Spinal cord (tissue), 10 donors: ENCODE measurements around the gene ITPK1. TPM values are rescaled to one million over a fixed set of nuclear protein-coding genes. Genes with fewer than 3 reads are reported as not detected.

Experiments
- DNase-seq, 6 donors: peaks; one replicate each; pipeline versions ENCODE4 v3.0.0 to v3.0.0-alpha.2; 2013 to 2015; ENCODE audit warnings: low spot score in 6 of 6, low read depth in 4 of 6
- H3K27ac ChIP-seq: one replicate; pipeline ENCODE4 v1.5.1; 2013; ENCODE audit warnings: low read depth, low read length, control low read depth
- H3K27me3 ChIP-seq: one replicate; pipeline ENCODE4 v1.6.1; 2013; ENCODE audit warnings: low read length; ENCODE audit not compliant: control insufficient read depth, insufficient read depth
- H3K36me3 ChIP-seq: one replicate; pipeline ENCODE4 v1.6.1; 2013; ENCODE audit warnings: low read length; ENCODE audit not compliant: control insufficient read depth, insufficient read depth
- H3K4me1 ChIP-seq: one replicate; pipeline ENCODE4 v1.6.1; 2013; ENCODE audit warnings: low read length; ENCODE audit not compliant: control insufficient read depth, insufficient read depth
- H3K4me3 ChIP-seq: one replicate; pipeline ENCODE4 v1.5.1; 2013; ENCODE audit warnings: low read depth, low read length, control low read depth
- H3K9me3 ChIP-seq: one replicate; pipeline ENCODE4 v1.6.1; 2013; ENCODE audit warnings: low read length; ENCODE audit not compliant: control insufficient read depth, insufficient read depth
- WGBS: methylation state at CpG from one replicate; pipeline ENCODE4 v1.1.5; 2013; ENCODE audit warnings: missing lambda C conversion rate; ENCODE audit not compliant: insufficient coverage; 5-methylcytosine and 5-hydroxymethylcytosine counted together
- polyA plus RNA-seq, 2 donors: library from polyadenylated mRNA; unstranded; fragments of 120-200 nt; gene quantifications; one replicate each; pipeline ENCODE4 v1.2.1, GENCODE V29; 2013; ENCODE audit not compliant: insufficient read length in 2 of 2
- total RNA-seq, 2 donors: library from RNA; depleted of rRNA in 1 of 2; stranded (reverse); fragments of 120-200 nt in 1 of 2; fragments of >200 nt in 1 of 2; gene quantifications; one replicate each; pipeline versions ENCODE4 v1.2.3 to v1.2.4, GENCODE V29; 2013 to 2014
- donor health status: healthy.

The ITPK1 gene
- total and polyA plus RNA-seq, 4 donors: 33.8 to 147 (median 83.3) TPM

GRCh38 chr14:92914087-92914656 is 201.6 kb downstream of the ITPK1 start:
- 19% methylated on average over 5 of the region's 7 CpGs for WGBS
- peak in 1 of 6 donors; percentile 48 for DNase-seq
- H3K4me1 ChIP-seq: peaks cover 3% of the 10 kb centered on the region
- H3K27ac ChIP-seq: no peak overlapping the region
- H3K27me3 ChIP-seq: no peaks in the 10 kb centered on the region
- H3K36me3 ChIP-seq: no peaks in the 10 kb centered on the region
- no peaks in the 10 kb centered on the region for H3K9me3 ChIP-seq
- no peak overlapping the region for H3K4me3 ChIP-seq

- Histone ChIP-seq H3K9me3 (no peaks in the 10 kb centered on the region), H3K4me3 (no peak overlapping the region), H3K27me3 (peaks cover 4% of the 10 kb centered on the region), H3K27ac (no peak overlapping the region), H3K4me1 (peaks cover 10% of the 10 kb centered on the region), H3K36me3 (no peaks in the 10 kb centered on the region)
- WGBS: no CpG with 5 or more reads among the region's 6 CpGs
- DNase-seq: no peak
Measured at GRCh38 chr14:92907316-92907911, 208.3 kb downstream of the ITPK1 start.

- Histone ChIP-seq H3K4me3 (no peak overlapping the region), H3K27me3 (peaks cover 8% of the 10 kb centered on the region), H3K36me3 (no peaks in the 10 kb centered on the region), H3K27ac (no peak overlapping the region), H3K4me1 (peaks cover 11% of the 10 kb centered on the region), H3K9me3 (no peaks in the 10 kb centered on the region)
- 43% methylated on average over 6 of the region's 6 CpGs for WGBS
- DNase-seq: peak in 1 of 6 donors; percentile 60
Measured at GRCh38 chr14:92906823-92907222, 208.9 kb downstream of the ITPK1 start.

- 57% methylated on average over 4 of the region's 6 CpGs for WGBS
- no peak for DNase-seq
- peaks cover 8% of the 10 kb centered on the region for H3K27me3 ChIP-seq
- H3K27ac ChIP-seq: no peak overlapping the region
- H3K4me3 ChIP-seq: no peak overlapping the region
- no peaks in the 10 kb centered on the region for H3K9me3 ChIP-seq
- H3K4me1 ChIP-seq: peaks cover 11% of the 10 kb centered on the region
- H3K36me3 ChIP-seq: no peaks in the 10 kb centered on the region
Measured at GRCh38 chr14:92906420-92906819, 209.3 kb downstream of the ITPK1 start.

- peaks cover 11% of the 10 kb centered on the region for H3K4me1 ChIP-seq
- no peak for DNase-seq
- no peaks in the 10 kb centered on the region for H3K36me3 ChIP-seq
- no peaks in the 10 kb centered on the region for H3K9me3 ChIP-seq
- peaks cover 8% of the 10 kb centered on the region for H3K27me3 ChIP-seq
- no peak overlapping the region for H3K4me3 ChIP-seq
- H3K27ac ChIP-seq: no peak overlapping the region
- 60% methylated on average over 5 of the region's 8 CpGs for WGBS
Measured at GRCh38 chr14:92905667-92906066, 210.1 kb downstream of the ITPK1 start.

- H3K27ac ChIP-seq: no peak overlapping the region
- H3K4me1 ChIP-seq: peaks cover 11% of the 10 kb centered on the region
- H3K4me3 ChIP-seq: no peak overlapping the region
- no peak for DNase-seq
- peaks cover 9% of the 10 kb centered on the region for H3K27me3 ChIP-seq
- WGBS: 87% methylated on average over 5 of the region's 6 CpGs
- H3K9me3 ChIP-seq: no peaks in the 10 kb centered on the region
- H3K36me3 ChIP-seq: no peaks in the 10 kb centered on the region
Measured at GRCh38 chr14:92903359-92903758, 212.4 kb downstream of the ITPK1 start.

GRCh38 chr14:92902726-92903125 is 213.0 kb downstream of the ITPK1 start:
- 5% methylated on average over 9 of the region's 17 CpGs for WGBS
- Histone ChIP-seq H3K4me3 (no peak overlapping the region), H3K36me3 (no peaks in the 10 kb centered on the region), H3K27me3 (peaks cover 11% of the 10 kb centered on the region), H3K9me3 (no peaks in the 10 kb centered on the region), H3K4me1 (peaks cover 11% of the 10 kb centered on the region), H3K27ac (no peak overlapping the region)
- DNase-seq: peak in 1 of 6 donors; percentile 32

GRCh38 chr14:92902191-92902590 is 213.5 kb downstream of the ITPK1 start:
- H3K4me3 ChIP-seq: no peak overlapping the region
- H3K27ac ChIP-seq: no peak overlapping the region
- DNase-seq: no peak
- WGBS: 79% methylated on average over 3 of the region's 6 CpGs
- no peaks in the 10 kb centered on the region for H3K36me3 ChIP-seq
- H3K4me1 ChIP-seq: peaks cover 11% of the 10 kb centered on the region
- no peaks in the 10 kb centered on the region for H3K9me3 ChIP-seq
- H3K27me3 ChIP-seq: peaks cover 11% of the 10 kb centered on the region

- no peaks in the 10 kb centered on the region for H3K36me3 ChIP-seq
- H3K9me3 ChIP-seq: no peaks in the 10 kb centered on the region
- peaks cover 11% of the 10 kb centered on the region for H3K27me3 ChIP-seq
- H3K4me1 ChIP-seq: peaks cover 11% of the 10 kb centered on the region
- H3K27ac ChIP-seq: no peak overlapping the region
- no peak overlapping the region for H3K4me3 ChIP-seq
- WGBS: no CpG with 5 or more reads among the region's 2 CpGs
- DNase-seq: no peak
Measured at GRCh38 chr14:92900660-92901059, 215.1 kb downstream of the ITPK1 start.

- peaks cover 11% of the 10 kb centered on the region for H3K4me1 ChIP-seq
- no peaks in the 10 kb centered on the region for H3K36me3 ChIP-seq
- H3K9me3 ChIP-seq: peaks cover 2% of the 10 kb centered on the region
- H3K27ac ChIP-seq: no peak overlapping the region
- WGBS: 69% methylated on average over 7 of the region's 9 CpGs
- peaks cover 11% of the 10 kb centered on the region for H3K27me3 ChIP-seq
- no peak for DNase-seq
- H3K4me3 ChIP-seq: no peak overlapping the region
Measured at GRCh38 chr14:92898566-92899131, 217.1 kb downstream of the ITPK1 start.
